Stimulated activated CD4-positive, alpha-beta T cell treated with anti-CD3 and anti-CD28 coated beads, Interleukin-4, amount 100 ng/mL, for 24 hours (primary cell): ENCODE measurements around the gene CHRNA7.

Source experiments
- DNase-seq: peaks from one replicate; pipeline ENCODE4 v3.0.0-alpha.2; 2020

The CHRNA7 gene

GRCh38 chr15:32089851-32090359 lies 59.6 kb downstream of the CHRNA7 start:
- no peak for DNase-seq

DNA sequence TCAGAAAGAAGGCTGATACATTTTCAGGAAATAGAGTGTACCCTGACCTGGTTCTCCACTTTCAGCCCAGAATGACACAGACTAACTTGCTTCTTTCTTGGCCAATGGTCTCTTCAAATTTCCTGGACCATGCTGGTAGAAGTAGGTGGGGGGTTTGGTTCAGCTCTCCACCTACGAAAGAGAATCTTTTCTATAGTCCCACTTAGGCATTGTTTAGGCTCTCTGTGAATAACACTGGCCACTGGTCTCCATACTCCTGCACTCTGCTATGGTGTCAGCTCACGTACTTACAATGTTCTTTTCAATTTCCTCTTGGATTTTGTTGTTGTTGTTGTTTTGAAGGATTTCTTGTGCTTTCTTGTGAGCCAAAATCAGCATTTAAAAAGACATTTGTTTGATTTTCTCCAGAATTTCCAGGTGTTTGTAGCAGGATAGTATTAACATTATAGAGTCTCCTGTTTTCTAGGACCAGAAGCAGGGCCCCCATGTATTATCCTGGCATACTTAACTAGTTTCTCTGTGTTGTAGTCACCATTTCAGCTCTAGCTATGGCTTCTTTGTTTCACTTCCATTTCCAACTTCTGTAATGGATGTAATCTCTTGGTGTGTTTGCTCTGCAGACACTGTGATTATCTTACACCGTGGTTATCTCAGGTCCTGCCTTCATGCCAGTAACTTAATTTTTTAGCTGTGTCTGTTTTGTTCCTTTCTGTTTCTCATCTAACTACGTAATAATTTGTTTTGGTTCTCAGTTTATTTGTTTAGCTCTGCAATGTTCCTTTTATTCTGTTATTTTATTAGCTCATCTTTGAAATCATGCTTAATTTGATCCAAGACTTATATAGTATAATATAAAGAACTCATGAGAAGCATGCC lies 61.4 kb downstream of the CHRNA7 start:
- no peak for DNase-seq

- no peak for DNase-seq
Measured at GRCh38 chr15:32096213-32096612, 65.9 kb downstream of the CHRNA7 start.

- DNase-seq: no peak
Measured at GRCh38 chr15:32096916-32097617, 66.8 kb downstream of the CHRNA7 start.

GRCh38 chr15:32098033-32098432 lies 67.7 kb downstream of the CHRNA7 start:
- DNase-seq: no peak

- no peak for DNase-seq
Measured at GRCh38 chr15:32099097-32099785, 68.9 kb downstream of the CHRNA7 start.

DNA sequence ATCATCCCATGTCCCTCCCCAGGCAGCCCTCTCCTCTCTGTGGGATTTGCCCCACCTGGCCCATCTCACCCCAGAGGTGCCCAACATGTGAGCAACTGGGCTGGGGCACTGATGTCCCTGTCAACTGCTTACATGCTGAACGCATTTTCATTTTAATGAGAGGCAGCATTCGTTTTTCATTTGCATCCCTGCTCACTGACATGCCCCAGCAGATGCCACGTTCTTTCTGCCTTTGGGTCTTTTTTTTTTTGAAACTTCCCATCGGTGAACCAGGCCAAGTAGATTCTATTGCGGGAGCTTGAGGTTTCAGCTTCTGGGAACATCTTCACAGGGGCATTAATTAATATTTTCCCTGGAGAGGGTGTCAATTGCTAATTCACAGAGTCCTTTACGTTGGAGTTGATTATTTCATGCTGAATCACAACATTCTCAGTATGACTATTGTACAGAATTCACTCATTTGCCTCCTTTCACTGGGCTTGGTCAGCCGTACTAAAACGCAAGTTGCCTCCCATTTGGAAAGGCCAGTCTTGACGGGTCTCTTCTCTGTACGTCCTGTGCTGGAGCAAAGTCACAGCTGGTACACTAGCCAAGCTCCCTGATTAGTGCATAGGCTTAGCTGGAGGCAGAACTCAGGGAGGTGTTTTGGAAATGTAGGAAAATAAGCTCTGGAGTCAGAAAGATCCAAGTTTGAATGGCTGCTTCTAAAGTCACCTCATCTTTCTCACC lies 69.8 kb downstream of the CHRNA7 start:
- no peak for DNase-seq

GRCh38 chr15:32104061-32104995 lies 74.0 kb downstream of the CHRNA7 start:
- no peak for DNase-seq

- no peak for DNase-seq
Measured at GRCh38 chr15:32105258-32106241, 75.2 kb downstream of the CHRNA7 start.

DNA sequence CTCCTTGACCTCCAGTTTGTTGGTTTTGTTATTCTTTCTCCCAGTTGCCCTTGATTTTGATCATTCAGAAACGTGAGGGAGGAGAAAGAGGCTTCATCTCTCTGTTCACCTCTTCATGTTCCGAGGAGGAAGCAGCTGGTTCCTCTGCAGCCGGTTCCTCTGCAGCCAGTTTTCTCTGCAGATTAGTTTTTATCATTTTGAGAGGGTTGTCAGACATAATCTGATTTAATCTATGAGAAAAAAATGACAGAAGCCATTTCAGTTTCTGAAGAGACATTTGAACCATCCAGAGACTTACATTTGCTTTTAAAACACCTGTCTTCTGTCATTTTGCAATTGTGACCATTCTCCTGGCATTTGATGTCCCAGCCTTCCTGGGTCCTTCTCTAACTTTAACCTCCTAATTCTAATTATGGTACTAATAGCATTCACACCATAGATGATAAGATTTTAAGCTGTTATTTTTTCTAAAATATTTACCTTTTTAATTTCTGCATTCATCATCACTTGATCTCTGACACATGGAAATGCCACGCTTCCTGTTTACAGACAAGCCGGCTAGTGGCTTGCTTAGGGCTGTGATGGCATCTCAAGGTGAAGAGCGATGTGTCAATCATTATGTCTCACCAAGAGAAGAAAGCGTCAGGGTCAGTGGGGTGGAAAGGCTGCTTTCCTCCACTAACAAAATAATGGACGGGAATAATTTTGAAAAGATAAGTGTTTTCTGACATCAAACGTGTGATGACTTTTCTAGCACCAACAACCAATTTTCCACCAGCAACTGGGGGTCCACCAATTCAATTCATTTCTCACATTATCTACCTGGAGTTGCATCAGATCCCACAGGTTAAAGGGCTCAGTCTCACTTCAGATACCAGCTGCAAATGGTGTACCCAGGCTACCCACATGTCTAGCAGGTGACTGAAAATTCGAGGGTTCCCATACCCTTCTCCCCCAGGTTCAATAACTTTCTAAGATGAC lies 76.4 kb downstream of the CHRNA7 start:
- no peak for DNase-seq

DNA sequence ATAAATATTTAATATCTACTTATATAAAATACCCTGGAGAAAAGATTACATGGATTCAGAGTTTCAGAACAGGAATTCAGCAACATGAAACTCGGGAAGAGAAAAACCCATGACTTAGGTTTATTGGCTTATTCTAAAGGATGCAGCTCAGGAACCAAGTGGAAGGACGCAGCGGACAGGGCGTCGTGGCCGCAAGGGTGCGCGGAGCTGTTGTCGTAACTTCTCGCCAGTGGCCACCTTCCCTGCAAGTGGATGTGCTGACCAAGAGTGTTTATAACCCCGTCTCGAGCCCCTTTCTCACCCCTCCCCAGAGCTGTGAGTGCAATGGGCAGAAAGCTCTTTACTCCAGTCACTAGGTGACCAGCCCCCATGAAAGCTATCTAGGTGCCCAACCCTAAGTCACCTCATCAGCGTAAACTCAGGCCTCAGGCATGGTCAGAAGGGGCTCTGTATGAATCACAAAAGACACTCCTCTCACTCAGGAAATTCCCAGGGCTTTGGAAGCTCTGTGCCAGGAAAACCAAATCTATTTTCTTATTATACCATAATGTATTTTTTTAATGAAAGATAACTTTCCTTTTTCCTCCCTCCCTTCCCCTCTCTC lies 77.3 kb downstream of the CHRNA7 start:
- DNase-seq: no peak

- no peak for DNase-seq
Measured at GRCh38 chr15:32108661-32109060, 78.3 kb downstream of the CHRNA7 start.

DNA sequence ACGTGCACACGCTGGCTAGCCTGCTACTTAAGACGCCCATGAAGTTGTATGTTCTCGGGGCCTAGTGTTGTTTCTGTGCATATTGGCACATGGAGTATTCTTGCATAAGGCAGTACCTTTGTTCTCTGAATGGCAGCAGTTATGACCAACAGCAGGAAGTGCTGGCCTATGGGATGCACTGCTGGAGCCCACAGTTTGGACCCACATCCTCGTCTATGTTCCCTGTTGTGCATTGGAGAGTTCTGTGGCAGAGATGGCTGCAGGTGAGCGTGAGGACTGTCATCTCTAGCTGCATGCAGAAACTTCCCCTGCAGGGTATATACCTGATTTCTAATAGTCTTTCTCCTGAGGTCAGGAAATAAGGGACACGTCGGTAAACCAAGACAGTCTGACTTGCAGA lies 81.8 kb downstream of the CHRNA7 start:
- DNase-seq: no peak

DNA sequence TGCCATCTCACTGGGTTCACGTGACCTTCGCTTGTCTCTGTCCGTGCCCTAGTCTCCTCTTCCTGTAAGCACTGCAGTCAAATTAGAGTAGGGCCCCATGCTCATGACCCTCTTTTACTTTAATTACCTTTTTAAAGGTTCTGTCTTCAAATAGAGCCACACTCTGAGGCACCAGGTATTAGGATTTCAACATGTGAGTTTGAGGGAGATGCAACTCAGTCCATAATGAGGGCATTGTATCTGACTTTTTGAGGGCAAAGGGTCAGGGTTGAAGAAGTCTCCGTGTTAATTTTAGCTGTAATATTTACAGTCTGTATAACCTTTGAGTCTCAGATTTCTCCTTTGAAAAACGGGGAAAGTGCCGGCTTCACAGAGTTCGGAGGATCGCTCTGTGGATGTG lies 82.9 kb downstream of the CHRNA7 start:
- DNase-seq: no peak

DNA sequence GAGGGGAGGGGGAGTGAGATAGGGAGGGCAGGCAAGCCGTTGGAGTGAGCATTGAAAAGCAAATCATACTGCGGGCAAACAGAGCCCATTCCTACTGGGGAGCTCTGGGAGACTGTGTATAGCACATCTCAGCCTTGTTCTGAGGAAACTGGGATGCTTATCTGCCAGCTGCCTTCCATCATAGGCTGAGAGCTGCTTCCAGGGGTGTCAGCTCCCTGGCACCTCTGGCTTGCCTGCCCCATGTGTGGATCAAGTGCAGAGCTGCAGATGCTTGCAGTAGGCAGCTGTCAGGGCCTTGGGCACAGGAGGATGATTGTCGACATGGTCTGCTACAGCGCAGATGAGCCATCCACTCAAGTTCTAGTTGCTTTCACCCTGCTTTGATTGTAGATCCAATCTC lies 86.8 kb downstream of the CHRNA7 start:
- no peak for DNase-seq

GRCh38 chr15:32119286-32119685 lies 89.0 kb downstream of the CHRNA7 start:
- DNase-seq: no peak

DNA sequence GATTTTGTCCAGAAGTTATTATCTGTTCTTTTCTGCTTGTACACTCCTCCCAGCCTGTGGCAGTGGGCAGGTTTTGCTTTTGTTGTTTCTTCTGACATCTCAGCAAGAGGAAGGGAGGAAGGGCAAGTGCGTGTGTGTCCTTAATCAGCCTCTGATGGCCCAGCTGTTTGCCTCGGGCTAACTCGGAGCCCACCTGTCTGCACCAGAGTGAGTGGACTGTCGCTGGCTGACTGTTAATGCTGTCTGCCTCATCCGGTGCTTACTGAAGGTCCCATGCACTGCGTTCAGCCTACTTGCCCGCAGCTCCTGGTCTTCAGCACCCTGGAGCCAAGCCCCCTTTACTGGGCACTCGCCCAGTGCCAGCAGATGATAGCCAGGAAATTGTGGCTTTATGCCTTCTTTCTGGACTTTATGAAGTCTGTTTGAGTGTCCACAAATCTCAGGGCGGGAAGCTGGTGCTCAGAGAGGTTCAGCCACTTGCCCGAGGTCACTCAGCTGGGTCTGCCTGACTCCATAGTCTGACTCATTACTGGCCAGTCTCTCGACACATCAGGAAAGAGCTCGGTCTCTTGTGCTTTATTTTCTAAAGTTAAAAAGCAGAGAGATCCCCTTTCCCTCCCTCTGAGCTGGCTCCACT lies 89.5 kb downstream of the CHRNA7 start:
- no peak for DNase-seq
